ENCODE results near the gene IFIT2.

DNA sequence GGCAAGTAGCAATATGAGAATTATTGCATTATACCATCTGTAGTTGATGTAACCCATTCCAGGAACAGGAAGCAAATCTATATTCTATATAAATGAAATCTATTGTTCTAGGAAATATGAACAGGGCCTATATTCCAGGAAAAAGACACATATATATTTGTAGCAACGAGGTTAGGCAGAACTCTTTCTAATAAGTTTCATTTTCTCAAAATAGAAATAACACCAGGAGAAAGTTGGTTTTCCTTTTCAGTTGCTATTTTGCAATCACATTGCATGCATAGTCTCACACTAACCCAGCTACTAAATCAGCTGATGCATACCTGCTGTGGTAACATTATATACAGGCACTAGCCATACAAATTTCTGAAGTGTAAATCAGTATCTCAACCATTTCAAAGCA lies 6.2 kb upstream of the IFIT2 start:
- TF ChIP-seq, protein P1, sequence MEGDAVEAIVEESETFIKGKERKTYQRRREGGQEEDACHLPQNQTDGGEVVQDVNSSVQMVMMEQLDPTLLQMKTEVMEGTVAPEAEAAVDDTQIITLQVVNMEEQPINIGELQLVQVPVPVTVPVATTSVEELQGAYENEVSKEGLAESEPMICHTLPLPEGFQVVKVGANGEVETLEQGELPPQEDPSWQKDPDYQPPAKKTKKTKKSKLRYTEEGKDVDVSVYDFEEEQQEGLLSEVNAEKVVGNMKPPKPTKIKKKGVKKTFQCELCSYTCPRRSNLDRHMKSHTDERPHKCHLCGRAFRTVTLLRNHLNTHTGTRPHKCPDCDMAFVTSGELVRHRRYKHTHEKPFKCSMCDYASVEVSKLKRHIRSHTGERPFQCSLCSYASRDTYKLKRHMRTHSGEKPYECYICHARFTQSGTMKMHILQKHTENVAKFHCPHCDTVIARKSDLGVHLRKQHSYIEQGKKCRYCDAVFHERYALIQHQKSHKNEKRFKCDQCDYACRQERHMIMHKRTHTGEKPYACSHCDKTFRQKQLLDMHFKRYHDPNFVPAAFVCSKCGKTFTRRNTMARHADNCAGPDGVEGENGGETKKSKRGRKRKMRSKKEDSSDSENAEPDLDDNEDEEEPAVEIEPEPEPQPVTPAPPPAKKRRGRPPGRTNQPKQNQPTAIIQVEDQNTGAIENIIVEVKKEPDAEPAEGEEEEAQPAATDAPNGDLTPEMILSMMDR (IDR thresholded peaks at IDR 0.05), result no peak
- no peak for TF ChIP-seq POLR2A (IDR thresholded peaks at IDR 0.05)

All from esophagus squamous epithelium (tissue), 4 donors.